HG03139 (cell line): ENCODE results near the gene GPRC6A.

Source experiments
- ATAC-seq: cut with Tn5 transposase; IDR thresholded peaks from one replicate; pipeline ENCODE4 v1.9.1; 2021; ENCODE audit not compliant: unreplicated experiment

The GPRC6A gene

DNA sequence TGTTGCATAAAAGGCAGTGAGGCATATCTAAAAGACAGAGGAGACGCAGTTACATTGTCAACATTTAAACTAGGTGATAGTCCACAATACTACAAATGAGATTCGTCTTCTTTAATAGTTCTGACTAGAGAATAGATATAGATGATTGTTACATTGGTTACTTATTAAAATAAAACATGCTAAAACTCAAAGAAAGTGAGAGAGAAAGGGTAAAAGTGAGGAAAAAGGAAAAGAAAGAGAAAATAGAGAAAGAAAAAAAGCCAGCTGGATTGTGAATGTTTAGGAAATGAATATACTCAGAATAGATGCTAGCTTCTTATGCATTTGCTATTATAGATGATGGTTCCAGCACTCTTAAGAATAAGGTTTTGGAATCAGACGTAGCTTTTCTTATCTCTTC lies 35.7 kb downstream of the GPRC6A start:
- ATAC-seq = no peak

DNA sequence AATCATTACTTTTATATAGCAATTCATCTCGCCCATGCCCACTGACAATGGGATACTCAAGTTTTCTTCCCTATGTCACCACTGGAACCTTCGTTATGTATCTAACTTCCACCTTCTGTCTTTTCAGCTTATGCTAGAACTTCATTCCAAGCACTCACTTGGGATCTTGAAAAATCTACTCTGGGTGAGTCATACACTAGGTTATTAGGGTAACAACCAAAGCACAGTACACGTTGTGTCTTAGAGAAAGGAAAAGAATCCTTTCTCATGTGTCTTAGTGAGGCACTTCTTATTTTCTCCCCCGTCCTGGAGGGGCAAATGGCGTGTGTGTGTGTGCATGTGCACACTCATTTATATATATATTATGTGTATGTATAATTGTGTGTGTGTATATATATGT lies 45.0 kb downstream of the GPRC6A start:
- no peak for ATAC-seq

DNA sequence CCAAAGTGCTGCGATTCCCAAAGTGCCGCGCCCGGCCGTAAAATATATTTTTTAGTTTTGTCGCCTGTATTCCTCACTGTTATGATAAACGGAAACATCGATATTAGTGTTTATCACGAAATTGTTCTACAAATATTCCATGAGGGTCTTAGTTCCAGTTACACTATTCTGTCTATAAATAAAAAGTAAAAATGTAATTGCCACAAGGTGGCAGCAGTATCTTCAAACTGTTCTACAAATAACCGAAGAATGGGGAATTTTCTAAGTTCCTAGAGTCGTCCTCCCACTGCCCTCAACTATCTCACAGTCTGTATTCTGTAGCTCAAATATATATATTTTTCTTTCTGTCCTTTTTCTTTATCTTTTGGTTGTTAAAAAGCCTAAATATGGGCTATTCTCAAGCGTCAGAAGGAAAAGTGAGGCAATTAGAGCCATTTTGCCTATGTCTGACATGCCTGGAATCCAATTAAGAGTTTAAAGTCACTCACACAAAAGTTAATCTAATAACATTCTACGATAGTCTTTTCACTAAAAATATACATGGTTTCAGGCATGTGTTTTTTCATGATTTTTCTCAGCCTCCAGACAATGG lies 49.2 kb downstream of the GPRC6A start:
- ATAC-seq = no peak

DNA sequence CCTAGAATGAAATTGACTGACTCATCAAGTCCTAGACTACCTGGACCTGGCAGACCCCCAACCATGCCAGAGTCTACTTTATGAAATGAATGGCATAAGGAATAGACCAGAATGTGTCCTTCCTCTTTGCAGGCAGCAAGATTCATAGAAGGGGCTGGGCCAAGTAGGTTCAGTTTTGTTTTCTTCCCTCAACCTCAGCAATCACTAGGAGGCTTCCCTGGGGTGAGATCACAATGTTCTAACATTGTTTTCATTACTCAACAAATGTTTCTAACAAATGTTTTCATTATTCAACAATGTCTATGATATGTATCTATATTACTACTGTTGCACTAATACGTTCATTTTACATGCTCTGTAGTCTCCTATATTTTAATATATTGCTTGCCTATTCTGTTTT lies 55.0 kb downstream of the GPRC6A start:
- no peak for ATAC-seq

DNA sequence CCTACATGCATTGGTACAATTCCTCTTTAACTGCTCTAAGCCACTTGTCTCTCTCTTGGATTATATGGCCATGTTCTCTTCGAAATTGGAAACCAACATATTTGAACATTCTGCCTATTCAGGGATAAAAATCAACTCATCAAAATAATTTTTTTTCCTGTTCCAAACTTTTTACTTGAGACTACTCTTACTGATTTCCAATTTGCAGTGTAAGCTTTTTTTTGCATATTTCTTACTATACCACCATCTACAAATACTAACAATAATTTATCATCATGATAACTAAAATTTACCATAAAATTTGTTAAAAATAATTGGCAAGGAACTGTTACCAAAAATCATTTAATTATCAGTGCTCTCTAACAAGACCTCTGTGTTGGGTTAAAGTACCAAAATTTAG lies 56.4 kb downstream of the GPRC6A start:
- ATAC-seq = no peak

DNA sequence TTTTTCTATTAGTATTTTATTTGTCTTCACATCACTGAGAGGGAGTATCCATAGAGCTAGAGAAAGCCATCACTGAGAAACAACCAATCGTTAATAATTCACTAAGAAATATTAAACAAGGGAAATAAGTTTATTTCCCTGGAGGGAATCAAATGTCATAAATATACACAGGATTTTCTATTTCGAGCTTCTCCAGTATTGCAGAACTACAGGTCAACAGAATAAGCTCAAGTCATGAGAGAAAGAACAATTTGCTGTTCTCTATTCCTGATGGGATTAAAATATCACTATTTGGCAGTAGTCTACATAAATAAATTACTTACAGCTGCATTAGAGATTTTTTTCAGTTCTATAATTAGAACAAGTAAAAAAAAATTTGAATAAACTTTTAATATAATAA lies 61.2 kb downstream of the GPRC6A start:
- no peak for ATAC-seq

DNA sequence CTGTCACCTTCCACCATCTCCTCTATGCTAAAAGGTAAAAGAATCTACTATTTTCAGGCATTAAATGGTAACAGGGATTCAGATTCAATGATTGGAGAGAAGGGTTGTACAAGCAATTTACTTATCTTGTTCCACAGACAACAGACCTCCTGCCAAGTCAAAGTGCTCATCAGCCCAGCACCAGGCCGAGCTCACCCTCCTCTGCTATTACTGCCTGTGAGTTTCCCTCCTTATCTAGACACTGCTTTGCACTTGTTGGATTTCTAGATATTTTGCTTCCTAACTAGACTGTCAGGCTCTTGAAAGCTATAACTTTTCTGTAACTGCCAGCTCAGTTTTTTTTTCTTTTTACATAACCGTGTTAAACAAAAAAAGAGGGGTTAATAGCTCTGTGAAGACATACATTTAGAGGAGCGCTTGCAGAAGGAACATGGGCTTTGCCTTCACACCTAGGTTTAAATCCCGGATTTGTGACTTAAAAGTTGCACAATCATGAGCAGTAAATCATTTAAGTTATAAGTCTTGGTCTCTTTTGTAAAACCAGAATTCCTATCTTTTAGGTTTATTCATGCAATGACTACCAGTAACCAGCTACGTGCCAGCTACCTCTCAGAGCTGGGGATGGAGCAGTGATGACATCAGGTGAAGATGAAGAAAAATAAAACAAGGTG lies 62.2 kb downstream of the GPRC6A start:
- ATAC-seq = no peak

DNA sequence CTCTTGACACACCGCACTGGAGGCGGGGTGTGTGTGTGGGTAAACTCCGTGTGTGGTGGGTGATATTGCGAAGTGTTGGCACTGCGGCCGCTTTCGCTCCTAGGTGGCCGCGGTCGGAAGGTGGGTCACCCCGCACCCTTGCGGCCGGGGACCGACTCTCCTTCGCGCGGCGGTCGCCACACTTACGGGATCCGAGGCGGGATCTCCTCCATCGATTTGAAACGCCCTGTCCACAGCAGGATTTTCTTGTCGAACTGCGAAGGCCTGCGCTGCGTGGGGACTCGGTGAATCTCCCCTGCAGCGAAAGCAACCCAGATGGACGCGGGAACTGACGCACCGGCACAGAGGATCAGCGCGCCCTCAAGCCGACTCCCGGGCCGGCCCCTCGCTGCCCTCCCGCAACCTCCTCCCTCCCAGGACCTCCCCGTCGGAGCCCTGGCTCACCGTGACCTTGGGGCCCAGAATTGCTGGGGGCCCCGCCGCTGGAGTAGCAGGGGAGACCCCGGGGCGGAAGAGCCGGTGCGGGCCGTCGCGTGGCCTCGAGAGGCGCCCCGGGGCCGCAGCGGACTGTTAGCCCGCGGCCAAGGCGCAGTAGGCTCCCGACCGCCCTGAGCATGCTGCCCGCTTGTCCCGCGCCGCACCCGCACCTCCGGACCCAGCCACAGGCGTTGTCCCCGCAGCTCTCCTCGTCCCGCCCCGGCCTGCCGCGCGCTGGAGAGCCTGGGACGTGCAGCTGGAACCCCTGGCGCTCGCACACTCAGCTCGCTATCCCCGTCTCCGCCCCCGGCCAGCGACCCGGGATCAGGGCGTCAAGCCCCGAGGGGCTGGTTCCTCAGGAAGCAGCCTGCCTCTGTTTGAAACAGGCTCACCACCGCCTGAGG lies 63.7 kb downstream of the GPRC6A start, which contains the start of gene FAM162B:
TSS of gene FAM162B (minus strand) at position 759 of the 881 bp plus-strand sequence. CDS start at position 616, 143 bp downstream.
- ATAC-seq = no peak

DNA sequence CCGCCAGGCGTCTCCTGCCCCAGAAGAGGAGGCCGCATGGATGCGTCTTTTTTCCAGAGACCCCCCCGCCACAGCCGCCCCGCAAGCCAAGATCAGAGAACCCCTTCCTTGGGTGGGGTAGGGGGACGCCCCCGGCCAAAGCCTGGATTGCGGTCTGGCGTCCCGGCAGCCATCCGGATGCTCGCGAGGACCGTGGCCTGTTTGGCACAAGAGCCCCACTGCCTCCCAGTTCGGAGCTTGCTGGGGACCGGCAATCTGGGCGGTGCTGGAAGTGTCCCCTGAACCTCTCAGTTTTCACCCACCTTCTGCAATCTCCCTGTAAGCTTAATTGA lies 64.3 kb downstream of the GPRC6A start:
- no peak for ATAC-seq

DNA sequence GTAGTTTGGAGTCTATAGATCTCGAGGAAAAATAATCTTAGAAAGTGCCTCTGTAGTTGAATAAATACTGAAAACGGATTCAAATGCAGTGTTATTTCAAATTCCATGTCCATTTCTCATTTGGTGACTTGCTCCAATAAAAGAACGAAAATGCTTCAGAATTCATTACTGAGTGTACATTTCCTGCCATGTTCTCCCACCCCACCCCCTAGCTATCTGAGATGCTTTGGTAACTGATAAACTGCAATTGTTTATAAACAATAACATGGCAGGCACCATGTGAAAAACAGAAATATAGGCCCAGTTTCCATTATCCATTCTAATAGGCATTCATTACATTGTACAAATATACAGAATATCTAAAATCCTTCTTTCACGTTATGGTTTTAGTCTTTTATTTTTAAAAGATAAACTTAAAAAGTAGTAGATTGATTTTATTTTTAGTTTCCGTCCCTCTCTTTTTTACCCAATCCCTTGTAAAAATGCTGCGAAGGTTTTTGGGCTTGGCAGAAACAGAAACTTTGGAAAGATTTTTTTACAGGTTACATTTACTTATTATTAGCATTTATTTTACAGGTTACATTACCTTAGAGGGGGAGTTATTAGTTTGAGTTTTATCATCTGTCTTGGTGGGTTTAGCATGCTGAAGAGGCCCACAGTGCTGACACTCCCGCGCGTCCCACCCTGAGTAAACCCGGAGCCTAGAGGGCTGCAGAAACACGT lies 64.8 kb downstream of the GPRC6A start:
- no peak for ATAC-seq

DNA sequence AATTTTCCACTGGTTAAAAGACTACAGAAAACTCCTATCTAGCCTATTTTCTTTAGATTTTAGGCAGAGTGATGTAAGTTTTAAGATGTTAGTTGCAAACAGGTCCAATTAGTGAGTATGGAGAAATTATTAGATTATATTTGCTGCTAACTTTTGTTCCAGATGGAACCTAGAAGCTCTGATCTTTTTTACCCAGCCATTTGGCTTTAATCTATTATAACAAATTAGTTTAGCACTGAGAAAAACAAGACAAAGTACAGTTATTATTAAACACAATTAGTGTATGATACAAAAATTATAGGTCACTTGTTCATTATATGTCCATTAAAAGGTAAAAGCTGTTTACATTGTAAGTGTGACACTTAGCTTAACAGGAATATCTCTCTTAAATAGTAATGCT lies 65.8 kb downstream of the GPRC6A start:
- ATAC-seq = no peak

DNA sequence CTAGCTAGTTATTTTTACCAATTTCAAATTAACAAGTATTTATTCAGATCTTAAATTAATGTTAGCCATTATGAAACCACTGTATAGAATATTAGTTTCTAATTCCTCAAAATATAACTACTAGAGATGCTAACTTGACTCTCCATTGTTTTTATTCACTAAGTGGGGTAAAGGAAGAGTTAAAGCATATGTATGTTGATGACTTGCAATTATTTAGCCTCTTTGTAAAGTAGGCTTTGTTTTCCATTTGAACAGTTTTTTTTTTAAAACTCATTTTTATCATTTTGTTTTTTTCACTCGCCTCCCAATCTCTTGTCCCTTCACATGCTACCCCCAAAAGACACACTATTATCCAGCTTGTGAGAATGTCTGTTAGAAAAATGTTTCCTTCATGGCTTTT lies 66.6 kb downstream of the GPRC6A start:
- ATAC-seq = no peak

DNA sequence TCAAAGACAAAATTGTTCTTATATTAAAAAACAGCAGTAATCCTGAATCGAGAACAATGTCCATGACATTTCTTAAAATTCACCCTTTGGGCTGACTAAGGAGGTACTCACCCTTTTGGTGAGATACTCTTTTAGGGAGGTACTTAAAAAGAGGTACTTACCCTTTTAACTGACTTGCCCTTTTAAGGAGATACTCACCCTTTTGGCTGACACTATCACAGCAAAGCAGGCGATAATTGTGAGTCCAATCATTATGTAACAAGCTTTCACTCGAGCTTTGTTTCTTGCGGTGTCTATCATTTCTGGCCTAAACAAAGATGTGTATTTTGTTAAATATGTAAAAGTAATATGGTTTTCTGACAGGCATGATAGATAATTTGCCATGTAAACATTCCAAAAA lies 67.1 kb downstream of the GPRC6A start:
- no peak for ATAC-seq

DNA sequence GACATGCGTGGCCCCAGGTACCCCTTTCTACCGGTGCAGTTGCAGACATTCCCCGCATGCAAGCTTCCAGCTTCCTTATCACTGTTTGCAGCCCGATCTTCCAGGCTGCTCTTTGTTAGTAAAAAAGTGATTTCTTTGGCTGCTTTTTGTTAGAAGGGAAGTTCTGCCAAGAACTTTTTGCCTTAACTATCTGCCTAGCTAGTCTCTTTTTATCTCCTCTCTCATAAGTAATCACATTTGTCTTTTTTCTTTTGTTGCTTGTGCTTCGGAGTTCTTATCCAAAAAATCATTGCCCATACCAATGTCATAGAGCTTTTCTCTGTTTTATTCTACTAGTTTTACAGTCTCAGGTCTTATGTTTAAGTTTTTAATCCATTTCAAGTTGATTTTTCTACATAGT lies 83.7 kb downstream of the GPRC6A start:
- no peak for ATAC-seq
